ENCODE results near the gene CST6. TPM values are rescaled to one million over a fixed set of nuclear protein-coding genes. Genes with fewer than 3 reads are reported as not detected.

Gene CST6
- total and polyA plus RNA-seq, 2 of the 13 experiments (the other 11 are each of a cell fraction or from before 2014, with no cell fraction given) = not detected

GRCh38 chr11:66003291-66003690 lies 8.5 kb upstream of the CST6 start:
- Histone ChIP-seq H3K4me1 (ENCODE audit: insufficient read depth, low read length) (peaks cover 44% of the 10 kb centered on the region), H3K79me2 (ENCODE audit: insufficient read depth, low read length) (peaks cover 33% of the 10 kb centered on the region), H3K9me3 (ENCODE audit: low read length) (no peaks in the 10 kb centered on the region), H2AFZ (ENCODE audit: low read length) (no peak overlapping the region), H4K20me1 (ENCODE audit: insufficient read depth, low read length) (no peaks in the 10 kb centered on the region), H3K27me3 (ENCODE audit: control insufficient read depth in 1 of 2, insufficient read depth in 2 of 2, low read length in 2 of 2) (no peaks in the 10 kb centered on the region; a peak in 2 of 5 replicates), H3K4me3 (replicated peaks in 1 of 3; ENCODE audit: insufficient read depth in 1 of 3, low read depth in 2 of 3, low read length in 3 of 3) (peak overlapping the region; percentile 81 to 92 (median 88)), H3K9ac (ENCODE audit: insufficient read depth, low read depth, low read length) (peak overlapping the region; percentile 92), H3K4me2 (ENCODE audit: low read depth, low read length) (peak overlapping the region; percentile 89), H3K36me3 (replicated peaks in 1 of 2; ENCODE audit: control insufficient read depth in 1 of 2, insufficient read depth in 2 of 2, low read length in 2 of 2) (peaks cover 15 to 28% of the 10 kb centered on the region in 2 experiments), H3K27ac (ENCODE audit: extremely low read length, insufficient read depth, low read length) (peak overlapping the region; percentile 94)
- TF ChIP-seq WIZ (CRISPR knock-in tag; IDR thresholded peaks at IDR 0.05) (no peak), MZF1 (CRISPR knock-in tag; IDR thresholded peaks at IDR 0.05; ENCODE audit: borderline replicate concordance) (no peak), KAT7 (CRISPR knock-in tag; IDR thresholded peaks at IDR 0.05; ENCODE audit: borderline replicate concordance) (no peak), HDAC1 (CRISPR knock-in tag; IDR thresholded peaks at IDR 0.05) (no peak), SIN3A (IDR thresholded peaks at IDR 0.05; ENCODE audit: borderline replicate concordance, low read depth, low read length) (no peak), ASH2L (IDR thresholded peaks at IDR 0.05; ENCODE audit: insufficient read length, low read depth, low read length) (no peak), YY1 (IDR thresholded peaks at IDR 0.05; ENCODE audit: insufficient read depth, insufficient replicate concordance, low read depth, low read length) (no peak), IRF1 (CRISPR knock-in tag; IDR thresholded peaks at IDR 0.05; ENCODE audit: low read depth) (no peak), CBX1 (IDR thresholded peaks at IDR 0.05; ENCODE audit: low read depth) (no peak), ZNF644 (CRISPR knock-in tag; IDR thresholded peaks at IDR 0.05; ENCODE audit: low read depth) (no peak), TFE3 (CRISPR knock-in tag; IDR thresholded peaks at IDR 0.05) (no peak), DMTF1 (CRISPR knock-in tag; IDR thresholded peaks at IDR 0.05) (no peak), MATR3 (CRISPR knock-in tag; IDR thresholded peaks at IDR 0.05) (no peak)
- TF ChIP-seq, protein P1, sequence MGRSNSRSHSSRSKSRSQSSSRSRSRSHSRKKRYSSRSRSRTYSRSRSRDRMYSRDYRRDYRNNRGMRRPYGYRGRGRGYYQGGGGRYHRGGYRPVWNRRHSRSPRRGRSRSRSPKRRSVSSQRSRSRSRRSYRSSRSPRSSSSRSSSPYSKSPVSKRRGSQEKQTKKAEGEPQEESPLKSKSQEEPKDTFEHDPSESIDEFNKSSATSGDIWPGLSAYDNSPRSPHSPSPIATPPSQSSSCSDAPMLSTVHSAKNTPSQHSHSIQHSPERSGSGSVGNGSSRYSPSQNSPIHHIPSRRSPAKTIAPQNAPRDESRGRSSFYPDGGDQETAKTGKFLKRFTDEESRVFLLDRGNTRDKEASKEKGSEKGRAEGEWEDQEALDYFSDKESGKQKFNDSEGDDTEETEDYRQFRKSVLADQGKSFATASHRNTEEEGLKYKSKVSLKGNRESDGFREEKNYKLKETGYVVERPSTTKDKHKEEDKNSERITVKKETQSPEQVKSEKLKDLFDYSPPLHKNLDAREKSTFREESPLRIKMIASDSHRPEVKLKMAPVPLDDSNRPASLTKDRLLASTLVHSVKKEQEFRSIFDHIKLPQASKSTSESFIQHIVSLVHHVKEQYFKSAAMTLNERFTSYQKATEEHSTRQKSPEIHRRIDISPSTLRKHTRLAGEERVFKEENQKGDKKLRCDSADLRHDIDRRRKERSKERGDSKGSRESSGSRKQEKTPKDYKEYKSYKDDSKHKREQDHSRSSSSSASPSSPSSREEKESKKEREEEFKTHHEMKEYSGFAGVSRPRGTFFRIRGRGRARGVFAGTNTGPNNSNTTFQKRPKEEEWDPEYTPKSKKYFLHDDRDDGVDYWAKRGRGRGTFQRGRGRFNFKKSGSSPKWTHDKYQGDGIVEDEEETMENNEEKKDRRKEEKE (IDR thresholded peaks at IDR 0.05) = no peak
- ATAC-seq (no peak), FAIRE-seq (no peak), DNase-seq (ENCODE audit: low spot score) (no peak)
- CTCF ChIA-PET (ENCODE audit: low intra/inter-chr PET ratio, low total read pairs) = interaction anchor here (1.5 kb wide), 1 partner anchor 14 kb away, joined by 4 read pairs; no protein-coding TSS in a partner anchor
- BruUV-seq (replicated peaks) = no TSS peak
- WGBS (ENCODE audit: low lambda C conversion rate) = 80% methylated on average over 5 of the region's 6 CpGs
- in situ Hi-C loops (cut with HindIII; ENCODE audit: extremely low pct_ligation_motif_present, low pct_unique_long_range_greater_than_20kb) = no loop called here
- POLR2A ChIA-PET = interaction anchor here (0.8 to 1.8 kb wide), 10 partner anchors 18 to 309 kb away, joined by 3 to 16 read pairs (median 5); partner anchors contain the start of genes CATSPER1, CCDC85B, FIBP and KAT5
- intact Hi-C loops (cut with micrococcal nuclease; ENCODE audit: unreplicated experiment) = no loop called here

Data from HepG2 (cell line).